Islet precursor cell (in vitro differentiated cells): Measurements from ENCODE around the gene CCDC134.

Source experiments
- DNase-seq: peaks from one replicate; pipeline ENCODE4 v3.0.0-alpha.2; 2018

CCDC134 gene

GRCh38 chr22:41793871-41794270, 6.6 kb upstream of the CCDC134 start:
- no peak for DNase-seq

GRCh38 chr22:41798736-41799135, 1.7 kb upstream of the CCDC134 start:
- no peak for DNase-seq

- DNase-seq, result no peak
Measured at GRCh38 chr22:41799486-41800347, 762 bp upstream of the CCDC134 start.

GRCh38 chr22:41801147-41801819, 804 bp downstream of the CCDC134 start:
- DNase-seq, result no peak

GRCh38 chr22:41801886-41802285, 1.4 kb downstream of the CCDC134 start:
- DNase-seq, result no peak

- no peak for DNase-seq
Measured at GRCh38 chr22:41805639-41806038, 5.2 kb downstream of the CCDC134 start.

GRCh38 chr22:41808400-41808799, 7.9 kb downstream of the CCDC134 start:
- DNase-seq, result no peak

- DNase-seq, result no peak
Measured at GRCh38 chr22:41810022-41810421, 9.5 kb downstream of the CCDC134 start.

- DNase-seq, result no peak
Measured at GRCh38 chr22:41812805-41813545, 12.5 kb downstream of the CCDC134 start.

GRCh38 chr22:41813726-41814410, 13.4 kb downstream of the CCDC134 start:
- no peak for DNase-seq

- no peak for DNase-seq
Measured at GRCh38 chr22:41815716-41816115, 15.2 kb downstream of the CCDC134 start.

- no peak for DNase-seq
Measured at GRCh38 chr22:41816241-41816640, 15.8 kb downstream of the CCDC134 start.

GRCh38 chr22:41816871-41817270, 16.4 kb downstream of the CCDC134 start:
- DNase-seq, result no peak

GRCh38 chr22:41818011-41818410, 17.5 kb downstream of the CCDC134 start:
- DNase-seq, result no peak

GRCh38 chr22:41818596-41818995, 18.1 kb downstream of the CCDC134 start:
- no peak for DNase-seq

- no peak for DNase-seq
Measured at GRCh38 chr22:41819257-41819656, 18.8 kb downstream of the CCDC134 start.

GRCh38 chr22:41820447-41820846, 20.0 kb downstream of the CCDC134 start:
- DNase-seq, result no peak

- no peak for DNase-seq
Measured at GRCh38 chr22:41821471-41822316, 21.2 kb downstream of the CCDC134 start.

- DNase-seq, result no peak
Measured at GRCh38 chr22:41822317-41823057, 22.0 kb downstream of the CCDC134 start.

GRCh38 chr22:41823797-41824196, 23.3 kb downstream of the CCDC134 start:
- no peak for DNase-seq

- DNase-seq, result no peak
Measured at GRCh38 chr22:41825376-41825775, 24.9 kb downstream of the CCDC134 start.
